COLO668 (cell line): Measurements from ENCODE around the gene UBR4.

Source experiments
- DNase-seq: peaks from one replicate; lab custom pipeline; 2025; ENCODE audit not compliant: unreplicated experiment; lab: John Stamatoyannopoulos, UW

Gene UBR4

DNA sequence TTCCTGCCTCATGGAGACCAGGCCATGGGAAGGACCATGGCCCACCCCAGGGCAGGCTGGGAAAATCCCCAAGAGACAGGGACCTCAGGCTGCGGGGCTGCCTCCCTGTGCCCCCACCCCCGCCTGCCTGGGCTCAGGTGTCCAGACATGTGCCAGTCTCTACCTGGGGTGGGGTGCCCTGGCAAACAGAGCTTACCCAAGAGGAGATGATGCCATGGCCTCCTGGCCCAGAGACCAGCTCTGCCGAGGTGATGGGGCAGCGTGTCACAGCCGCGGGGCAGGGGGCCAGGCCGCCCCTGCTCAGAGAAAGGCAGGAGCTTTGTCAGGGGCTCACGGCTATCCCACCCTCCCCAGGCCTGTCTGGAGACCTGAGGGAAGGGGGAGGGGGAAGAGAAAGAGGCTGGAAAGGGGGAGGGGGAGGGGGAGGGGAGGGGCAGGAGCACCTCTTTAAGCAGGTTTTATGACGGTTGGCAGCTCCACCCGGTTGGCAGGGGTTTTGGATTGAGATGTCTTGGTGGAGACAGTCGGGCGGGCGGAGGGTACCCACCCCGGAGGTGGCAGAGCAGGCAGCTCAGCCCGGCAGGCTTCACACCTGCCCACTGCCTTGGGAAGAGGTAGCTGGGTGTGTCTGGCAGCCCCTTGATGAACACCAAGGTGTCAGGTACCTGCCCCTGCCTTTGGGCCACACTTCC lies 152.1 kb downstream of the UBR4 start:
- DNase-seq: no peak

DNA sequence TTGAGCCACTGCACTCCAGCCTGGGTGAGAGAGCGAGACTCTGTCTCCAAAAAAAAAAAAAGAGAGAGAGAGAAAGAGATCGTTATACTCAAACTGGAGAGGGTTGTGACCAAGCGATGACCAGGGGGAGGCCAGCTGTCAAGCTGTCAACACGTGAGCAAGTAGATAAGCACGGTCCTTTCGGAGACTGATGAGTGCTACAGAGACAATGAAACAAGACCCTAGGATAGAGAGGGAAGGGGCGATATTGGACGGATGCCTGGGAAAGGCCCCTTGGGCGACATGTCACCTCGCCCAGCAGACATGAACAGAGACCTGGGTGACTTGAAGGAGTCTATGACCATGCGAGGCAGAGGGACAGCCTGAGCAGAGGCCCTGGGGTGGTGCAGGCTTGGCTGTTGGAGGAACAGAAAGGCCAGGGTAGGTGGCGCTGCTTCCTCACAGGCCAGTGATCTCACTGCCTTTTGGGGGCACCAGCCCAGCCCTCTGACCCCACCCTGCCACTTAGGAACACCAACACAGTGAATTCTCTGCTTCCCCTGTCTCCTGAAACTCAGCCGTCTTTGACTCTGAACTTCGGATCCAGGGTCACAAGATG lies 152.8 kb downstream of the UBR4 start:
- no peak for DNase-seq

DNA sequence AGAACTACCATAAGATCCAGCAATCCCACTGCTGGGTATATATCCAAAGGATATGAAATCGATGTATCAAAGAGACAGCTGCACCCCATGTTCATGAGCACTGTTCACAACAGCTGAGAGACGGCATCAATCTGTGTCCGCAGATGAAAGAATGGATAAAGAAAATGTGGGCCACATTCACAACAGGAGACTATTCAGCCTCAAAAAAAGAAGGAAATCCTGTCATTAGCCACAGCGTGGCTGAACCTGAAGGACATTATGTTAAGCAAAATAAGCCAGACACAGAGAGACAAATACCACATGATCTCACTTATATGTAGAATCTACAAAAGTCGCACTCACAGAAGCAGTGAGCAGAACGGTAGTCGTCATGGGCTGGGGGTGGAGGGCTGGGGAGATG lies 154.4 kb downstream of the UBR4 start:
- DNase-seq: no peak

DNA sequence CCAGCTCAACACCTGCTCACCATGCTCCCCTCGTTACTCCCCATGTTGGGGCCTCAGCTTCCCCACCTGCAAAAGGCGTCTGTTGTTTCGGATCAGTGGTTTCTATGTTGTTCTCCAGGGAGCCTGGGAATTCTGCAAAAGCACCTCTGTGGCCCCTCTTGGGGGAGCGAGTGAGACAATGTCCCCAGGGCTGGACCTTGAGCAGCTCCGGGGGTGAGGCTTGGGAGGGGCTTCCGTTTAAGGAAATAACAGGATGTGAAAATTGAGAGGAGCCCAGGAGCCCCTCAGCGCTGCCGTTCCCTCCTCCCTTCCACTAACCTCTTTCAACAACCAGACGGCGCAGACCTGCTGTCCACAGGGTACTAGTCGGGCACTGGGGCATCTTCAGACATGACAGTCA lies 155.1 kb downstream of the UBR4 start:
- no peak for DNase-seq

DNA sequence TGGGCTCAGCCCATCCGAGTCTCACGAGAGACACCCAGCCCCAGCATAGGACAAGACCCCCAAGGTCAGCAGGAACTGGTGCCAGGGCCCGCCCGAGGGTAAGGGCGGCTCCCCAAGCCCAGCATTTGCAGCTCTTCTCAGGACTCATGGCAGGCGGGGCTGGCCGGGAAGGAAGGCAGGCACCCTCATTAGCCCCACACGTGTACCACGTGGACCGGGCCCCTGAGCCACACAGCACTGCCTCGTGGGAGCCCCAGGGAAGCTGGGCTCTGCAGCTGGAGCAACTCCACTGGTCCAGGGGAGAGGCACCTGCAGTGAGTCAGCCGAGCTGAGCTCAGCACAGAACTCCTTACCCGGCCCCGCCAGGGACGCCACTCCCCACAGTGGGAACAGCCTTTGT lies 155.8 kb downstream of the UBR4 start:
- no peak for DNase-seq

DNA sequence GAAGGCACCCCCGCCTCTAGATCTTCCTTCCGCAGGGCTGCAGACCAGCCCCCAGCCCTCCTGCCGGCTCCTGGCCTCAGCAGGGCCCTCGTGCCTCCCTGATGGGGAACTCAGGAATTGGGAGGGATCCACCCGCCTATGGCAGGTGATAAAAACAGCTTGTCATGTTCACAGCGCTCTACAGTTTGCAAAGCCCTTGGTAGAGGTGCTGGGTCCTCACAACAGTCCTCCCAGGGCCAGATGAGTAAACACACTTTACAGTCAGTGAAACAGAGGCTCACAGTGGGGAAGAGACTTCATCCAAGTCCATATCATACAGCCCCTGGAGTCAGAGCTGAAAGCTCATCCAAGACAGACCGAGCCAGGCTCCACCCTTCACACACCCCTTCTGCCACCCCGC lies 156.6 kb downstream of the UBR4 start:
- DNase-seq: no peak

DNA sequence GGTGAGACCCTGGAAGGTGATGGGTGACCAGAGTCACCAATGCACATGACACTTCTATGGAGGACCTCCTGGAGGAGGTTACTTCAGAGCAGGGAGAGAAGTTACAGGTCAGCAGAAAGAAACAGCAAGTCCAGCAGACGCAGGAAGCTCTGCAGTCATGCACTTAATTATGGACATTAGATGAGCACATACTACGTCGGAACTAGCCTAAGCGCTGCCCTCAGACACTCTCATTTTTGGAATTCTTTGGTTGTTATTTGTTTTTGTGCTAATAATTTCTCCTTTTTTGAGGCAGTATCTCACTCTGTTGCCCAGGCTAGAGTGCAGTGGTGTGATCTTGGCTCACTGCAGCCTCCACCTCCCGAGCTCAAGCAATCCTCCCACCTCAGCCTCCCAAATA lies 160.3 kb downstream of the UBR4 start:
- no peak for DNase-seq

DNA sequence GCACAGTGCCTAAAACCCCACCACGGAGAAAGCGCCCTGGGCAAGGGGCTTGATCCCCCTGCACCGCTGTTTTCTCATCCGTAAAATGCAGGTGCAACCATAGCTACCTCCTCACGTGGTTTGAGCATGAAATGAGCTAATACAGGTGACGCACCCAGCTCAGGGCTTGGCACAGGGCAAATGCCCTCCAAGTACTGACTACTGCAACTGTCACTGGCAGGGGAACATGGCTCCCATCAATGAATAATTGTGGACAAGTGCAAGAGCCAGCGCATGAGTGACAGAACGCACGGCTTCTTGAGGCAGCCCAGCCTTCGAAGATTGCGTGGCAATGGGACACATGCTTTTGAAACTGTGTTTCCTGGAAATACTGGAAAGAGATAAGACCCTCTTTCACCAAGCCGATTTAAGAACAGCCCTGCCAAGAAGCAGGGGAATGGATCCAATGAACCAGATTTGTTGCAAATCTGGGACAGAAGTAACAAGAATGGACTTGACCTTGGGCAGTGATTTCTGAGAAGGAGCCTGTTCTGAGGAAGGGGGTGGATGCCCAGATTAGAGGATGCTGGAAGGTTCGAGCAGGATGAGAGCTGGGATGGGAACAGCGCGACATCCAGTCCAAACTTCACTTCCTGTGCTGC lies 160.8 kb downstream of the UBR4 start:
- no peak for DNase-seq

DNA sequence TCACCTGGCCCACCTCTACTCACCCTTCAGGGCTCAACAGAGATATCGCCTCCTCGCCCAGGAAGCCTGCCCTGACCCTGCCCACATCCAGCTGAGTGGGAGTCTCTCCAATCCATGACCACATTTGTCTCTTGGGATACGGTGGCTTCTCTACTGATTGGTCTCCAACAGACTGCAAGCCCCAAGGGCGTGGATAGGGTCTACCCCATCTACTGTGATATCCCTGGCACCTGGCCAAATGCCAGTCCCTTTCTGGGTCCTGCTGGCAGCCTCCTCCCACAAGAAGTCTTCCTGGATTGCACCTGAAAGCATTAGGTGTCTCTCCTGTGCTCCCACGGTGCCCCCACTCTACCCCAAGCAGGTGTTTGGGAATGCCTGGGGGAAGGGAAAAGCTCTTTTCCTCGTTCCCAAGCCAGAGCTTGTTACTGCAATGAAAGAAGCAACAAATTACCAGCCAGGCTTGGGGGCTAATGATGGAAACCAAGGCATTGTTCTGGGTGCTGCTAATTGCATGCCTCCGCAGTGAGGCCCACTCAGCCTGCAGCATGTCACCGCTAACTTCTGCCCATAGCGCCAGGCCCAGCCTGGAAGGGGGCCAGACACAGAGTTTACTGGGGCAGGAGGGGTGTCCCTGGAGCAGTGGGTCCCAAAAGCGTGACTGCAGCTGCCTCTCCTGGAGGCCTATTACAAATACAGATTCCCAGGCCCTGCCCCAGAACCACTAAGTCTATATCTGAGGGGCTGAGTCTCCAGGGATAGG lies 162.9 kb downstream of the UBR4 start:
- DNase-seq: no peak

DNA sequence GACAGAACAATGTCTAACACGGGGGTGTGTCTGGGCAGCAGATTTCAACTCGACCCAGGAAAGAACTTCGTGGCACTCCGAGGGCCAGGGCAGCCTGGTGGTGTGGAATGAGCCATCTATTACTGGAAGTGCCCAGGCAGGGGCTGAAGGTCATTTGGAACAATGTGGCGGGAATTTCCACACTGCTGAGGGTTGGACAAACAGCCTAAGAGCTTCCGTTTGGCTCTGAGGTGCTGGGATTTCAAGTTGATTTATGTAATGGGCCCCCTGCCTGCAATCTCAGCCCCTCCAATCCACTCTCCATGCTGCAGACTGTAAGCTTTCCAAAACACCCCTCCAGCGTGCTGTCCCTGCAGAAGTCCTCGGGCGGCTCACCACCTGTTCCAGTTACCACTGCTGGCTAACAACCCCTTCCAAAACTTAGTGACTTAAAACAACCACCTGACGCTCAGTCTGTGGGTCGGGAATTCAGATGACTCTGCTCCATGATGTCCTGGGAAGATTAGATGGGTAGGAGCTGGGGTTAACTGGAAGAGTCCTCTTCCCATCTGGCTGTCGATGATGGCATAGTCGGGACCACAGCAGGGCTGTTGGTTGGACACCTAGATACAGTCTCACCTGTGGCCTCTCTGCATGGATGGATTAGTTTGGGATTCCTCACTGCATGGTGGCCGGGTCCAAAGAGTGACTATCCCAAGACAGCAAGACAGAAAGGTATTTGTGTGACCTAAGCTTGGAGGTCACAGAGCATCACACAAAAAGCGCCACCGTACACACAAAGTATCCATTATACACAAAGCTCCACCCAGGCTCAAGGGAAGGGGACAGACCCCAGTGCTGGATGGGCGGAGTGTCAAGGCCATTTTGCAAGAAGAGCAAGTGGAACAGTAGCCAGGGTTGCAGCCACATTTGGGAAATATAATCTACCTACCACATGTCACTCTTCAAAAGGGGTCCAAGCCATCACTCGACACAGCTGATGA lies 163.9 kb downstream of the UBR4 start:
- no peak for DNase-seq

DNA sequence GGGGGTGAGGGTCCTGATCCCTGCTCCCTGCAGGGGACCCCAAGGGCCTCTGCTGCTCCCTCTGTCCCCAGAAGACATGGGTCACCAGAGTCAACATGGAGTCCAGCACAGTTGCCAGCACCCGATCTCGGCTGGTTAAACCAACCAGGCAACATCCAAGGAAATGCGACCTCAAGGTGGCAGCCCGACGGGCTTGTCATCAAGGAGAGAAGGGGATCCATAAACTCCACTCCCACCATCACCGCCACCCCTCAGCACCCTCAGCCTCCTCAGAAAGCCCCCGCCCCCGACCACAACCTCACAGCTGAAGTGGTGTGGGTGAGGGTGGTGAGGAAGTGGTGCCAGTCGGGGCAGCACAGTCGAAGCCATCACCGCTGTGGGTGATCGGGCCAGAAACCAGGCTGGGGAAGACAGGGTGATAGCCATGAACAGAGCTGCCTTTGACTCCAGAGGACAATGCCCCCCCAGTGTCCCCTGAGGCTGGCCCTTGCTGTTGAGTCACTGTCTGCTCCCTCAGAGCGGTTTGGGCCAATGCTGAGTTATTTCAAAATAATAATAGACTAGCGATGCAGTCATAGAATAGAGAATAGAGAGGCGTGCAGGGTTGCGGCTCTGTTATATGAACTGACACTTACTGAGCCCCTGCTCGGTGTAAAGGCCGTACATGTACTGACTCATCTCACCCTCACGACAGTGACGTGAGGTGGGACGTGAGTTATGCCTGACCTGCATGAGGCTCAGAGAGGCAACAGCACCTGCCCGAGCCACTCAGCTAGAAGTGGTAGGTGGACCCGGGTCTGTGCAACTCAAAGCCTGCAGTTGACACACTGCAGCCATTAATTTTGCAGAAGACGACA lies 164.9 kb downstream of the UBR4 start:
- DNase-seq: no peak

DNA sequence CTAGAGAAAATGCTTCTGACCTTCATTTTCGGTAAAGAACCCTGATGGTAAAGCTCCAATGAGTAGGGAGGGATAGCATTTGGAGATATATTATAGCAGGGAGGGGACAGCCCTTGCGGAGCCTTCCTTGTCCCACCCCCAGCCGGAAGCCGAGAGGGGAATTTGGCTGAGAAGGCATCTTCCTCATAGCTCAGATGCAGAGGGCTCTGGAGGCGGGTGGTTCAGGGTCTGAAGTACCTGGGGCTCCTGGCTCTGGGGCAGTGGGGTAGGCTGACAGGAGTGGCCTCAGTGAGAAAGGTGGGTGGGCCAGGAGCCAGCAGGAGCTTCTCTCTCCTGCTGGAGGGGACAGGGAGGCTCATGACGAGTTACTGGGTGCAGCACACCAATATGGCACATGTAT lies 165.6 kb downstream of the UBR4 start:
- DNase-seq: no peak

DNA sequence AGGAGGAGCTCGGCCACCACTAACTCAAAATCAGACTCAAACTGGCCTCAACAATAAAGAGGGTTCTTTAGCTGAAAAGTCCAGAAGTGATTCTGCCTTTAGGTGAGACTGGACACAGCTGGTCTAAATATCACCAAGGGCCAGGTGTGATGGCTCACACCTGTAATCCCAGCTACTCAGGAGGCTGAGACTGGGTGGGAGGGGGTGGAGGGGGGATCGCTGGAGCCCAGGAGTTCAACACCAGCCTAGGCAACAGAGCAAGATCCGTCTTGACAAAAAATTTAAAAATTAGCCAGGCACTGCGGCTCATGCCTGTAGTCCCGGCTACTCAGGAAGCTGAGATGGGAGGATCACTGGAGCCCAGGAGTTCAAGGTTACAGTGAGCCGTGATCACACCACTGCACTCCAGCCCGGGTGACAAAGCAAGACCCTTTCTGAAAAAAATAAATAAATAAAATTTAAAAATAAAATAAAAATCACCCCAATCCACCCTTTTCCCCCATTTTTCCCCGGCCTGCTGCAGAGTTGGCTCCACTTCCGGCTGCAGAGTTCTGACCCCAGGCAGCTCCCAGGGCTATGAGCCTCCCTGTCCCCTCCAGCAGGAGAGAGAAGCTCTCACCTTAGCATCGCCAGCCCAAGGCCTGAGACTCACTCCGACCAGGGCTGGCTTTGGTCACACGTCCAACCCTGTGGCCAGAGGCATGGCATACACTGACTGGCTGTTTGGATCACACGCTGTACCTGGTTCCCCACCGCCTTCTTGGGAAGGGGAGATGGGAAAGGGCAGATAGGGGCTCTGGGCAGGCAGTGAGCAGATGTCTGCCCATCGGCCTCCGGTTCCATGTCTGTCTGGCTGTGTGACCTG lies 166.3 kb downstream of the UBR4 start:
- DNase-seq: no peak

DNA sequence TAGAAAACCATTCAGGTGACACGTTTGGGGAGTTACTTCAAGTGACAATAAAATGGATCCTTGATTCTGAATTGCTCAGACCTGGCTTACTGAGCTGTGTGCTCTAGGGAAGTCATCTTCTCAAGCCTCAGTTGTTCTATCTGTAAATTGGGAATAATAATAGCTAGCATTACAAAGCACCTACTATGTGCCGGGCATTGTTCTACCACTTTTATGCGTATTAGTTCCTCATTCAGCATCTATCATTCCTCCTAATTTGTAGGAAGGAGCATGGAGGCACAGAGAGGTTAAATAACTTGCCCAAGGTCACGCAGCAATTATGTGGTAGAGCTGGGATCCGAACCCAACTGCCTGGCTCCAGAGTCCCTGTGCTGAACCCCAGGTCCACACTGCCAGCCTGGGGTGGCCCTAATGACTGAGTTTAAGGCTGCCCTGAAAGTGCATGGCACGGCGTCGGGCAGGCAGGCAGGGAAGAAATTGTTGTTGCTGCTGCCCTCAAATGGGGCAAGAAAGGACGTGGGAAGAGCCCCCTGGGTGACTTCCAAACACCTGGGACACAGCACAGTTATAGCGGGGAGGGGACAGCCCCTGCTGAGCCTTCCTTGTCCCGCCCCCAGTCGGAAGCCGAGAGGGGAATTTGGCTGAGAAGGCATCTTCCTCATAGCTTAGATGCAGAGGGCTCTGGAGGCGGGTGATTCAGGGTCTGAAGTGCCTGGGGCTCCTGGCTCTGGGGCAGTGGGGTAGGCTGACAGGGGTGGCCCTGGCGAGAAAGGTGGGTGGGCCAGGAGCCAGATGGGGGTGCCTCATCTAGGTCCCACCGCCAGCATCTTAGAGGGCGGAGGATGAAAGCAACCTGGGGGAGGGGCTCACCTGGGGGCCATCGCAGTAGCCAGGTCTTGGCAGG lies 167.1 kb downstream of the UBR4 start:
- DNase-seq: no peak

DNA sequence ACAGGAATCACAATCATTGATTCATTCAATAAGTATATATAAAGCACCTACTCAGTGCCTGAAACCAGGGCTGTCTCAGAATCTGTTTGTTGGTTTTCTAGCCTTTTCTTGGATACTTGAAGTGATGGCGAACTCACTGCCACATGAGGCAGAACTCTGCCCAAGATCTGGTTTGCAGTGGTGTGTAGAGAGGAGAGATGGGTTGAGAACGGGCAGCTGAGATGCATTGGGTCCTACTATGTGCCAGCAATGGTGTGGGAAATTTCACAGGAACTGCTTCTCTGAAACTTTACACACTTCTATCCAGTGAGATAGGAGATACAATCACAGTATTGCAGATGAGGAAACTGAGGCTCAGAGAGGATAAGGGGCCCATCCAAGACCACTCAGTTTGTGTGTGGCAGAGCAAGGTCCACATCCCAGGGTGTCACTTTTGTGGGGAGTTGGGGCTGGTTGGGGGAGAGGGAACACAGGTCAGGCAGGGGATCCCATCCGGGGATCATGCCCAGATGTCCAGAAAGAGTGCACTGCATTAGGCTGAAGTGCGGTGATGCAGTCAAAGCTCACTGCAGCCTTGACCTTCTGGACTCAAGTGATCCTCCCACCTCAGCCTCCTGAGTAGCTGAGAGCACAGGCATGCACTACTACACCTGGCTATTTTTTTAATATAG lies 169.9 kb downstream of the UBR4 start:
- no peak for DNase-seq

DNA sequence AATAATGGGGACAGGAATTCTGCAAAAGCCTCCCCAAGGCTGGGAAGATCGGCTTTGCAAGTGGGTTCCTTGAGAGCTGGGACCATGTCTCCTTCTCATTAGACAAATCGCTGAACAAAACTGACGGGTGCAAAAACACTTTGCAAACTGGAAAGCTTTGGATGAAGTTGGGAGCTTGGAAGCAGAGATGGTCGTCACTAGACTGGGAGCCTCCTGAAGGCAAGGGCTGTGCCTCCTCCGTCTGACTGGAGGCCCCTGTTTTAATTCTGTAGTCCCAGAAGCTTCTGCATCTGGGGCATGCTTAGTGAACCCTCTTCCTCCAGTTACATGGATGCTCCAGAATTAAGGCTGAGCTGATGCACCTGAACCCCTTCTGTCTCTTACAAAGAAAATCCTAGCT lies 171.3 kb downstream of the UBR4 start:
- DNase-seq: no peak

DNA sequence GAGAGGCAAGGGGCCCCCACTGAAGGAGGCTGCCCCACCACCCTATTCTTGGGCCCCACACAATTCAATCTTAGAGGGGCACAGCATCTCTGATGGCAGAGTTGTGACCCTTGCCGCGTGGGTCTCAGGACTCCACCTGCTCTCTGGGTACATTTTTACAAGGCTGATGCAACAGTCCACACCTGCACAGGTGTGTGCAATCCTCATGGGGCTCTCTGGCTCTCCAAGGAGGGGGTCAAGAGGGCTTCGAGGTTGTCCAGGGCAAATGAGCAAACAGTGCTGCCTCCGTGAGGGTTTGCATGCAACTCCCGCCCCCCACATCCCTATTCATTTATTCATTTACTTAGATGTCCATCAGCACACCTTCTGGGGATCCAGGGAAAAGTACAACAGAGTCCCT lies 172.0 kb downstream of the UBR4 start:
- DNase-seq: no peak
